Endothelial cell of umbilical vein (primary cell): ENCODE measurements around the gene SLF2.

ENCODE experiments used
- CTCF ChIP-seq, 2 donors: IDR thresholded peaks; 1 replicate in 1 of 2; 2 replicates in 1 of 2; pipeline ENCODE4 v1.5.1; 2011; ENCODE audit warnings: low read length in 2 of 2, mild to moderate bottlenecking in 2 of 2, moderate library complexity in 2 of 2, control low read depth in 1 of 2, inconsistent platforms in 1 of 2, low read depth in 1 of 2; ENCODE audit not compliant: insufficient read depth in 1 of 2; ENCODE audit errors: extremely low read depth in 1 of 2
- EZH2 ChIP-seq: IDR thresholded peaks from 2 replicates; pipeline ENCODE4 v1.6.1; 2012; ENCODE audit warnings: borderline replicate concordance, low read depth, mild to moderate bottlenecking, moderate library complexity, low read length, inconsistent platforms; ENCODE audit not compliant: severe bottlenecking
- JUN ChIP-seq: IDR thresholded peaks from 2 replicates; pipeline ENCODE4 v1.6.1; 2011; ENCODE audit warnings: borderline replicate concordance, low read depth; ENCODE audit not compliant: insufficient read length, insufficient read depth
- MAX ChIP-seq: IDR thresholded peaks from 2 replicates; pipeline ENCODE4 v1.6.1; 2011; ENCODE audit not compliant: insufficient read depth, insufficient read length
- POLR2A ChIP-seq: IDR thresholded peaks from 2 replicates; pipeline ENCODE4 v1.6.1; 2012; ENCODE audit warnings: low read depth, mild to moderate bottlenecking, control low read depth, low read length

GRCh38 chr10:101005361-101005760, 92.6 kb downstream of the SLF2 start:
- TF ChIP-seq POLR2A (no peak), CTCF (IDR thresholded peaks at IDR 0.05; ENCODE audit: extremely low read depth in 1 of 2, insufficient read depth in 1 of 2, low read depth in 1 of 2, low read length in 2 of 2) (no peak), JUN (no peak), EZH2 (no peak), MAX (no peak)
